ENCODE results near the gene PEX5L.

- TF ChIP-seq EP300 (IDR thresholded peaks at IDR 0.05): no peak
- TF ChIP-seq POLR2AphosphoS5 (IDR thresholded peaks at IDR 0.05): no peak
- TF ChIP-seq, protein P1, sequence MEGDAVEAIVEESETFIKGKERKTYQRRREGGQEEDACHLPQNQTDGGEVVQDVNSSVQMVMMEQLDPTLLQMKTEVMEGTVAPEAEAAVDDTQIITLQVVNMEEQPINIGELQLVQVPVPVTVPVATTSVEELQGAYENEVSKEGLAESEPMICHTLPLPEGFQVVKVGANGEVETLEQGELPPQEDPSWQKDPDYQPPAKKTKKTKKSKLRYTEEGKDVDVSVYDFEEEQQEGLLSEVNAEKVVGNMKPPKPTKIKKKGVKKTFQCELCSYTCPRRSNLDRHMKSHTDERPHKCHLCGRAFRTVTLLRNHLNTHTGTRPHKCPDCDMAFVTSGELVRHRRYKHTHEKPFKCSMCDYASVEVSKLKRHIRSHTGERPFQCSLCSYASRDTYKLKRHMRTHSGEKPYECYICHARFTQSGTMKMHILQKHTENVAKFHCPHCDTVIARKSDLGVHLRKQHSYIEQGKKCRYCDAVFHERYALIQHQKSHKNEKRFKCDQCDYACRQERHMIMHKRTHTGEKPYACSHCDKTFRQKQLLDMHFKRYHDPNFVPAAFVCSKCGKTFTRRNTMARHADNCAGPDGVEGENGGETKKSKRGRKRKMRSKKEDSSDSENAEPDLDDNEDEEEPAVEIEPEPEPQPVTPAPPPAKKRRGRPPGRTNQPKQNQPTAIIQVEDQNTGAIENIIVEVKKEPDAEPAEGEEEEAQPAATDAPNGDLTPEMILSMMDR (IDR thresholded peaks at IDR 0.05): no peak
Measured at GRCh38 chr3:180048840-180049239, 12.1 kb upstream of the PEX5L start.

Data from suprapubic skin (tissue), 4 donors.